Measurements from ENCODE around the gene RRBP1.

RRBP1 gene

DNA sequence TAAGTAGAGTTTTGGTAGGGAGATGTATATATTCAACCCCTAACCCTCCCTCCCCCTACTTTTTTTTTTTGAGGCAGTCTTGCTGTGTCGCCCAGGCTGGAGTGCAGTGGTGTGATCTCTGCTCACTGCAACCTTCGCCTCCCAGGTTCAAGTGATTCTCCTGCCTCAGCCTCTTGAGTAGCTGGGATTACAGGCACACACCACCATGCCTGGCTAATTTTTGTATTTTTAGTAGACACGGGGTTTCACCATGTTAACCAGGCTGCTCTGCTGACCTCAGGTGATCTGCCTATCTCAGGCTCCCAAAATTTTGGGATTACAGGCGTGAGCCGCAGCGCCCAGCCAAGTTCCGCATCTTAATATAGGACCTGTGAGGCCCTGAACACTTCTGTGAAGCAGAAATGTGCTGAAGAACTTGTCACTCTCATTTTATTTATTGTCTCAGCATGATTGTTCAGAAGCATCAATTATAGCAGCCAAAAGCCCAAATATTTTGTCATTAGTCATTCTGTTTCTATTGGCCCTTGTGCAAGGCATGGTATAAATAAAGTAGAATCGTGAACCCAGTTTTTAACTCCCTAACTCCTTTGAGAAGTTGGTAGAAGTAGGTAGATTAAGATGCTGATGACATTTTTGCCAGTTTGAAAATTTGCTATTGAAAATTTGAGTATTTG, 92.7 kb downstream of the RRBP1 start:
- ATAC-seq (ENCODE audit: insufficient read depth, low read depth) (no peak), DNase-seq (no peak)
- TF ChIP-seq CTCF (IDR thresholded peaks at IDR 0.05; ENCODE audit: borderline replicate concordance, extremely low read depth, low read length, poor library complexity, severe bottlenecking) (no peak), EZH2 (IDR thresholded peaks at IDR 0.05; ENCODE audit: borderline replicate concordance, low read depth, low read length, severe bottlenecking) (no peak)
- no peak overlapping the region for H3K4me2 ChIP-seq (ENCODE audit: insufficient read depth, low read length)
- H3K4me3 ChIP-seq (ENCODE audit: low read depth in 1 of 2, low read length in 2 of 2) = no peak overlapping the region
- H3K36me3 ChIP-seq (ENCODE audit: insufficient read depth, low read length) = no peaks in the 10 kb centered on the region
- H4K20me1 ChIP-seq (ENCODE audit: insufficient read depth, low read length) = peaks cover 8% of the 10 kb centered on the region; the same call in 1 of the 2 replicates
- no peak overlapping the region for H2AFZ ChIP-seq (ENCODE audit: low read depth, low read length)
- no peak overlapping the region for H3K9ac ChIP-seq (ENCODE audit: low read depth, low read length)
- H3K79me2 ChIP-seq (ENCODE audit: insufficient read depth, low read length) = no peaks in the 10 kb centered on the region
- H3K4me1 ChIP-seq (ENCODE audit: insufficient read depth, low read length) = no peaks in the 10 kb centered on the region
- no peak overlapping the region for H3K27ac ChIP-seq (ENCODE audit: low read length)
- H3K9me3 ChIP-seq (ENCODE audit: insufficient read depth, low read length, severe bottlenecking) = no peaks in the 10 kb centered on the region
- no peaks in the 10 kb centered on the region for H3K27me3 ChIP-seq (ENCODE audit: insufficient read depth, low read length, poor library complexity)

DNA sequence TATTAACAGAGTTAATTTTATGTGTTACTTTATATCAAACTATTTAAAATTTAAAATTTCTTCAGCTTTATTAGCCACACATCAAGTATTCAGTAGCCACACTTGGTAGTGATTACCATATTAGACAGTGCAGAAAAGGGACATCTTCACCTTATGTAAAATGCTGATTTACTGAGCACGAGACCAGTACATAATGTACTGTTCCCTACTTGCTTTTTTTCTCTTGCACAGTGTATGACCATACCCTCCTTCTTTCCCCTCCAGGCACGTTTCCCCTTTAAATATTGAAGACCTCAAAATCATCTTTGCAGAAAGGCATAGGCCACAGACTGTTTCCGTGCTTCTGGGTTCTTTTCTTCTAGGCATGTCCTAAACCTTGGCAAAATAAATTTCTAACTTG, 94.2 kb downstream of the RRBP1 start:
- peaks cover 8% of the 10 kb centered on the region; the same call in 1 of the 2 replicates for H4K20me1 ChIP-seq (ENCODE audit: insufficient read depth, low read length)
- H3K79me2 ChIP-seq (ENCODE audit: insufficient read depth, low read length) = no peaks in the 10 kb centered on the region

DNA sequence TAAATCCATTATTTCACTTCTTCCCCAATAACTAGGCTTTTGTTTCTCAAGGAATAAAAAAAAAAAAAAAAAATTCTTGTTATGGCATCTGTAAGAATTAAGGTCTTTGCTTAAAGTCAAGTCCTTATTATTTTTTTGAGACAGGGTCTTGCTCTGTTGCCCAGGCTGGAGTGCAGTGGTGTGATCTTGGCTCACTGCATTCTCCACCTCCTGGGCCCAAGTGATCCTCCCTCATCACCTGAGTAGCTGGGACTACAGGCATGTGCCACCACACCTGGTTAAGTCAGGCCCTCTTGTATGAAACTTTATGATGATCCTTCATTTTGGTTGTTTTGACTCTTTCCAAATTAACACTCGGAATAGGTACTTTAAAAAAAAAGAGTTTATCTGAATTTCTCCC, 94.9 kb downstream of the RRBP1 start:
- ATAC-seq (ENCODE audit: insufficient read depth, low read depth) (no peak), DNase-seq (no peak)
- Histone ChIP-seq H3K36me3 (ENCODE audit: insufficient read depth, low read length) (no peaks in the 10 kb centered on the region), H3K9me3 (ENCODE audit: insufficient read depth, low read length, severe bottlenecking) (no peaks in the 10 kb centered on the region), H3K4me2 (ENCODE audit: insufficient read depth, low read length) (no peak overlapping the region), H3K79me2 (ENCODE audit: insufficient read depth, low read length) (no peaks in the 10 kb centered on the region), H3K9ac (ENCODE audit: low read depth, low read length) (no peak overlapping the region), H3K4me3 (ENCODE audit: low read depth in 1 of 2, low read length in 2 of 2) (no peak overlapping the region), H2AFZ (ENCODE audit: low read depth, low read length) (no peak overlapping the region), H4K20me1 (ENCODE audit: insufficient read depth, low read length) (peaks cover 8% of the 10 kb centered on the region; the same call in 1 of the 2 replicates), H3K4me1 (ENCODE audit: insufficient read depth, low read length) (no peaks in the 10 kb centered on the region), H3K27ac (ENCODE audit: low read length) (no peak overlapping the region), H3K27me3 (ENCODE audit: insufficient read depth, low read length, poor library complexity) (no peaks in the 10 kb centered on the region)
- TF ChIP-seq CTCF (IDR thresholded peaks at IDR 0.05; ENCODE audit: borderline replicate concordance, extremely low read depth, low read length, poor library complexity, severe bottlenecking) (no peak), EZH2 (IDR thresholded peaks at IDR 0.05; ENCODE audit: borderline replicate concordance, low read depth, low read length, severe bottlenecking) (no peak)

More for the DNA sequence above, 94.2 kb downstream of the RRBP1 start:
- Histone ChIP-seq H3K9ac (ENCODE audit: low read depth, low read length) (no peak overlapping the region), H2AFZ (ENCODE audit: low read depth, low read length) (no peak overlapping the region), H3K27me3 (ENCODE audit: insufficient read depth, low read length, poor library complexity) (no peaks in the 10 kb centered on the region), H3K36me3 (ENCODE audit: insufficient read depth, low read length) (no peaks in the 10 kb centered on the region), H3K27ac (ENCODE audit: low read length) (no peak overlapping the region), H3K4me1 (ENCODE audit: insufficient read depth, low read length) (no peaks in the 10 kb centered on the region), H3K4me2 (ENCODE audit: insufficient read depth, low read length) (no peak overlapping the region), H3K9me3 (ENCODE audit: insufficient read depth, low read length, severe bottlenecking) (no peaks in the 10 kb centered on the region), H3K4me3 (ENCODE audit: low read depth in 1 of 2, low read length in 2 of 2) (no peak overlapping the region)
- ATAC-seq (ENCODE audit: insufficient read depth, low read depth) = no peak
- no peak for DNase-seq
- no peak for TF ChIP-seq EZH2 (IDR thresholded peaks at IDR 0.05; ENCODE audit: borderline replicate concordance, low read depth, low read length, severe bottlenecking)
- no peak for TF ChIP-seq CTCF (IDR thresholded peaks at IDR 0.05; ENCODE audit: borderline replicate concordance, extremely low read depth, low read length, poor library complexity, severe bottlenecking)
